Activated CD8-positive, alpha-beta memory T cell treated with anti-CD3 and anti-CD28 coated beads, Interleukin-2, amount 10 ng/mL, durations not matched to agents 7 days and 5 days (primary cell): ENCODE results near the gene TBC1D1. TPM values are rescaled to one million over a fixed set of nuclear protein-coding genes. Genes with fewer than 3 reads are reported as not detected.
"Not testable (repeated sequence)": the region's sequence is repeated elsewhere in the genome, so short reads cannot be mapped to it uniquely, and the experiment has no call there.

Source experiments
- ATAC-seq: fragments of 150-1000 bp; cut with Tn5 transposase; one replicate; pipeline ENCODE4 v1.10.0; 2021; ENCODE audit warnings: moderate library complexity
- CTCF ChIA-PET: fragments of 350-600 bp; sonication (Branson Sonifier 250); formaldehyde crosslinking; loops from one replicate; lab custom pipeline; 2021; ENCODE audit warnings: antibody characterized with exemption; lab: Charles Lee
- DNase-seq: peaks from one replicate; pipeline ENCODE4 v3.0.0-alpha.2; 2020
- H3K27ac Mint-ChIP-seq: one replicate; pipeline ENCODE4 v1.8.0; 2021; ENCODE audit warnings: mild to moderate bottlenecking, mixed read lengths
- H3K27me3 Mint-ChIP-seq: one replicate; pipeline ENCODE4 v1.8.0; 2021; ENCODE audit warnings: mixed read lengths
- H3K36me3 Mint-ChIP-seq: one replicate; pipeline ENCODE4 v1.8.0; 2021; ENCODE audit warnings: mild to moderate bottlenecking, mixed read lengths
- H3K4me1 Mint-ChIP-seq: one replicate; pipeline ENCODE4 v1.8.0; 2021; ENCODE audit warnings: mixed read lengths
- H3K4me3 Mint-ChIP-seq: one replicate; pipeline ENCODE4 v1.8.0; 2021; ENCODE audit warnings: mild to moderate bottlenecking, moderate library complexity, mixed read lengths
- H3K9me3 Mint-ChIP-seq: one replicate; pipeline ENCODE4 v1.8.0; 2022; ENCODE audit warnings: low read depth, mixed read lengths
- total RNA-seq, 2 experiments: library from RNA; stranded (reverse); gene quantifications; one replicate each; pipeline ENCODE4 v1.2.3, GENCODE V29; 2021

TBC1D1 gene
- total RNA-seq, 2 experiments from 2014 or later, result 62.9 to 72.2 TPM

DNA sequence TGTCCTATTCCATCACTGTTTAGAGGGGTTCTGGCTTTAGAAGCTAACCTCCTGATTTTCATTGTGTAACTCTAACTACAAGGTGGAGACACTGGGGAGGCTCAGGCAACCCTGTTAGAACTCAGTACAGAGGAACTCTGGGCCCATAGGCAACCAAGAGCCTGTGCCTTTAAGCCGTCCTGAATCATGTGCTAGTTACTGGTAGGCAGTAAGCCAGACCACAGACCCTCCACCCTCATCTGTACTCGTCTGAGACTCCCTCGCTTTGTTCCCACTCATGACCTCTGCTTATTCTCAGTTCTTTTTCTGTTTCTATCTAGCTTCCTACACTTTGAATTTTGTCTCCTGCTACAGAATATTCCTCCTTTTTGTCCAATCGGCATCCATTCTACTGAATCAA, 31.4 kb downstream of the TBC1D1 start:
- CTCF ChIA-PET, result no interaction called here
- peaks cover 15% of the 10 kb centered on the region for H3K36me3 Mint-ChIP-seq
- H3K27ac Mint-ChIP-seq, result no peak overlapping the region
- ATAC-seq (peak; percentile 20), DNase-seq (no peak)
- H3K27me3 Mint-ChIP-seq, result no peaks in the 10 kb centered on the region
- no peaks in the 10 kb centered on the region for H3K9me3 Mint-ChIP-seq
- H3K4me1 Mint-ChIP-seq, result peaks cover 2% of the 10 kb centered on the region
- H3K4me3 Mint-ChIP-seq, result no peak overlapping the region

GRCh38 chr4:37923089-37923488, 32.2 kb downstream of the TBC1D1 start:
- H3K27ac Mint-ChIP-seq, H3K4me1 Mint-ChIP-seq, H3K4me3 Mint-ChIP-seq, CTCF ChIA-PET, DNase-seq, ATAC-seq, H3K27me3 Mint-ChIP-seq, H3K9me3 Mint-ChIP-seq: not testable (repeated sequence)
- H3K36me3 Mint-ChIP-seq, result peaks cover 15% of the 10 kb centered on the region

GRCh38 chr4:37924946-37925345, 34.1 kb downstream of the TBC1D1 start:
- CTCF ChIA-PET, result no interaction called here
- DNase-seq (no peak), ATAC-seq (no peak)
- H3K27ac Mint-ChIP-seq, result no peak overlapping the region
- peaks cover 26% of the 10 kb centered on the region for H3K4me1 Mint-ChIP-seq
- H3K9me3 Mint-ChIP-seq, result no peaks in the 10 kb centered on the region
- H3K36me3 Mint-ChIP-seq, result peaks cover 19% of the 10 kb centered on the region
- H3K4me3 Mint-ChIP-seq, result no peak overlapping the region
- H3K27me3 Mint-ChIP-seq, result no peaks in the 10 kb centered on the region

DNA sequence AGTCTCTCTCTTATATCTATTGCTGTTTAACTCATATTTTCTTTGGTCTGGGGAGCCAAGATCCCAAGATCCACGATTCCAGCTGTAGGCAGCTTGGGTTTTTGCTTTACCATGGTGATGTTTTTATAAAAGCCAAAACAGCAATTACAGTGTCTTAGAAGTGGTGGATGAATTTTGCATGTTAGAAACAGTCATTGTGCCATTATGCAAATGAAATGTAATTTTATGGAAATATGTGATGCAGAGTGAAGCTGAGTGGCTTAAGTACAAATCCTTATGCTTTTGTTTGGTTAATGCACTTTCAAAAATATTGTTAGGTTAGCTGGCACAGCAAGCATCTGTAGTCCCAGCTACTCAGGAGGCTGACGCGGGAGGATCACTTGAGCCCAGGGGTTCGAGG, 36.5 kb downstream of the TBC1D1 start:
- Mint-ChIP-seq H3K27me3 (no peaks in the 10 kb centered on the region), H3K4me3 (no peak overlapping the region), H3K36me3 (peaks cover 20% of the 10 kb centered on the region), H3K4me1 (peaks cover 29% of the 10 kb centered on the region), H3K27ac (no peak overlapping the region), H3K9me3 (no peaks in the 10 kb centered on the region)
- CTCF ChIA-PET, result interaction anchor here (0.9 kb wide), 1 partner anchor 51 kb away, joined by 3 read pairs; no protein-coding TSS in a partner anchor
- DNase-seq, result no peak
- ATAC-seq, result no peak

GRCh38 chr4:37928426-37929416, 37.8 kb downstream of the TBC1D1 start:
- Mint-ChIP-seq H3K9me3 (no peaks in the 10 kb centered on the region), H3K36me3 (peaks cover 18% of the 10 kb centered on the region), H3K4me1 (peaks cover 27% of the 10 kb centered on the region), H3K4me3 (no peak overlapping the region), H3K27ac (peak overlapping the region; percentile 60), H3K27me3 (no peaks in the 10 kb centered on the region)
- CTCF ChIA-PET, result interaction anchor here (0.5 to 1.1 kb wide), 5 partner anchors 36 to 162 kb away, joined by 3 read pairs; no protein-coding TSS in a partner anchor
- ATAC-seq (peak; percentile 77), DNase-seq (no peak)

DNA sequence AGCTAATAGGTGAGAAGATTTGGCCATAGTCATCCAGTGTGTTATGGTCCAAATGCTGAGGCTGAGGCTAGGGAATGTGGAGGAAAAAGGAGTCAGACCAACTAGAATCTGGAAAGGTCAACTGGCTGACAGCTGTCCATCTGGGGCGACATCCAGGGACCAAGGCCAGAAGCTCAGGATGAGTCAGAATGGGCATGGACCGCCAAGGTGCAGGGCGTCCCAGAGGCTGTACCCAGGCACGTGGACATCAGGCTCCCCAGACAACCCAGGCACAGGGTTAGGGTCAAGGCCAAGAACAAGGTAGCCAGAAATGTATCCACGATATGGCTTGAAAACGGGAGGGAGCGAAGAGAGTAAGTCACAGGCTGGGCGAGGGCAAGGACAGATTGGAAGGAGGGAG, 43.2 kb downstream of the TBC1D1 start:
- Mint-ChIP-seq H3K4me3 (no peak overlapping the region), H3K9me3 (no peaks in the 10 kb centered on the region), H3K4me1 (peaks cover 12% of the 10 kb centered on the region), H3K27me3 (no peaks in the 10 kb centered on the region), H3K36me3 (peaks cover 23% of the 10 kb centered on the region), H3K27ac (no peak overlapping the region)
- CTCF ChIA-PET, result no interaction called here
- ATAC-seq (no peak), DNase-seq (no peak)

- CTCF ChIA-PET, result no interaction called here
- H3K27me3 Mint-ChIP-seq, result no peaks in the 10 kb centered on the region
- no peak overlapping the region for H3K27ac Mint-ChIP-seq
- H3K4me3 Mint-ChIP-seq, result no peak overlapping the region
- peaks cover 7% of the 10 kb centered on the region for H3K4me1 Mint-ChIP-seq
- no peaks in the 10 kb centered on the region for H3K9me3 Mint-ChIP-seq
- DNase-seq (no peak), ATAC-seq (no peak)
- H3K36me3 Mint-ChIP-seq, result peaks cover 22% of the 10 kb centered on the region
Observed at GRCh38 chr4:37934609-37935008, 43.7 kb downstream of the TBC1D1 start.

GRCh38 chr4:37935026-37935425, 44.1 kb downstream of the TBC1D1 start:
- no peak for ATAC-seq
- Mint-ChIP-seq H3K27ac (no peak overlapping the region), H3K9me3 (no peaks in the 10 kb centered on the region), H3K4me3 (no peak overlapping the region), H3K36me3 (peaks cover 18% of the 10 kb centered on the region), H3K4me1 (peaks cover 2% of the 10 kb centered on the region), H3K27me3 (no peaks in the 10 kb centered on the region)
- DNase-seq, result no peak
- CTCF ChIA-PET, result no interaction called here

GRCh38 chr4:37936889-37937498, 46.1 kb downstream of the TBC1D1 start:
- DNase-seq (no peak), ATAC-seq (no peak)
- H3K27me3 Mint-ChIP-seq, result no peaks in the 10 kb centered on the region
- no peak overlapping the region for H3K4me3 Mint-ChIP-seq
- CTCF ChIA-PET, result no interaction called here
- H3K9me3 Mint-ChIP-seq, result peaks cover 2% of the 10 kb centered on the region
- peaks cover 17% of the 10 kb centered on the region for H3K36me3 Mint-ChIP-seq
- H3K4me1 Mint-ChIP-seq, result no peaks in the 10 kb centered on the region
- H3K27ac Mint-ChIP-seq, result no peak overlapping the region

- CTCF ChIA-PET, result no interaction called here
- Mint-ChIP-seq H3K9me3 (peaks cover 2% of the 10 kb centered on the region), H3K4me3 (no peak overlapping the region), H3K36me3 (peaks cover 19% of the 10 kb centered on the region), H3K27me3 (no peaks in the 10 kb centered on the region), H3K27ac (no peak overlapping the region), H3K4me1 (no peaks in the 10 kb centered on the region)
- no peak for DNase-seq
- no peak for ATAC-seq
Observed at GRCh38 chr4:37938208-37938607, 47.3 kb downstream of the TBC1D1 start.

DNA sequence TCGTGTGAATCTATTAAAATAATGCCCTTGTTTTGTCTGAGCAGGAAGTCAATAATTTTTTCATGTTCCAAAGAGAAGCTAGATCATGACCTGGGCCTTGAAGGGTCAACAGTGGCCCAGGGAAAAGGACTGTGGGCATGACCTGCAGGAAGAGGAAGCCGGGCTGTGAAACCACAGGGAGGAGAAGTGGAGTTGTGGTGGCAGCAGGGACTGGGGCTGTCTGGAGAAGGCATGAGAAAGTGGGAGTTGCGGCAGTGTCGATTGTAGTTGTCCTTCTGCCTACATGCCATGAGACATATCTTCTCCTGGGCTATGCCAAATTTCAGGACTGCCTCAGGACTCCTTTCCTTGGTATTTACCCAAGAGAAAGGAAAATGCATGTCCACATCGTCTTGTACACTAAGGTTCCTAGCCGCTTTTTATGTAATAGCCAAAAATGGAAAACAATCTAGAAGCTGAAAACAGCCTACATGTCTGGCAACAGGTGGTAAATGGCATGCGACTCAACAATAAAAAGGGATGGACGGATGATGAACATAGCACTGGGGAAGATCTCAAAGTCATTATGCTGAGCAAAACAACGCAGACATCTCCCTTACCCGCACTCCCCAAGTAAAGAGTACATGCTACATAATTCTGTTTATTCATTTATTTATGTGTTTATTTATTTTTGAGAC, 55.8 kb downstream of the TBC1D1 start:
- ATAC-seq (no peak), DNase-seq (no peak)
- Mint-ChIP-seq H3K9me3 (peaks cover 7% of the 10 kb centered on the region), H3K4me3 (no peak overlapping the region), H3K4me1 (peaks cover 15% of the 10 kb centered on the region), H3K27ac (no peak overlapping the region), H3K27me3 (no peaks in the 10 kb centered on the region), H3K36me3 (peaks cover 31% of the 10 kb centered on the region)
- CTCF ChIA-PET, result no interaction called here

DNA sequence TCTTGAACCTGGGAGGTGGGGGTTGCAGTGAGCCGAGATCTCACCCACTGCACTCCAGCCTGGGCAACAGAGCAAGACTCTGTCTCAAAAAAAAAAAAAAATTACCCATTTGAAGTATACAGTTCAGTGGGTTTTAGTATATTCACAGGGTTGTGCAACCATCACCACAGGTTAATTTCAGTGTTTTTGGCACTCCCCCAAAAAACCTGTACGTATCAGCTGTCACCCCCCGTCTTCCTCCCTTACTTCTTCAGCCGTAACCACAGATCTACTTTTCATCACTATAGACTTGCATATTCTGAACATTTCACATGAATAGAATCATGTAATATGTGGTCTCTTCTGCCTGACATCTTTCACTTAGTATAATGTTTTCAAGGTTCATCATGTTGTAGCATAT, 57.7 kb downstream of the TBC1D1 start:
- DNase-seq (no peak), ATAC-seq (no peak)
- Mint-ChIP-seq H3K4me3 (no peak overlapping the region), H3K9me3 (peaks cover 4% of the 10 kb centered on the region), H3K4me1 (peaks cover 15% of the 10 kb centered on the region), H3K27ac (no peak overlapping the region), H3K27me3 (no peaks in the 10 kb centered on the region), H3K36me3 (peaks cover 39% of the 10 kb centered on the region)
- CTCF ChIA-PET, result no interaction called here

GRCh38 chr4:37949636-37950426, 58.9 kb downstream of the TBC1D1 start:
- Mint-ChIP-seq H3K9me3 (peaks cover 4% of the 10 kb centered on the region), H3K4me3 (no peak overlapping the region), H3K27me3 (no peaks in the 10 kb centered on the region), H3K4me1 (peaks cover 19% of the 10 kb centered on the region), H3K27ac (no peak overlapping the region), H3K36me3 (peaks cover 42% of the 10 kb centered on the region)
- ATAC-seq (no peak), DNase-seq (no peak)
- CTCF ChIA-PET, result no interaction called here
